GM12875 (cell line): ENCODE data around the gene TUBB6.

Experiments
- H3K4me3 ChIP-seq: one replicate; pipeline ENCODE4 v1.5.1; 2011; ENCODE audit warnings: low read depth, low read length, control low read depth
- TF ChIP-seq, protein P1 (sequence below): IDR thresholded peaks from 2 replicates; pipeline ENCODE4 v1.5.1; 2011; ENCODE audit warnings: low read depth, mild to moderate bottlenecking, control low read depth, inconsistent platforms, low read length, moderate library complexity, borderline replicate concordance; ENCODE audit not compliant: insufficient read depth

Gene TUBB6

GRCh38 chr18:12317664-12318333, 9.8 kb downstream of the TUBB6 start:
- H3K4me3 ChIP-seq, result no peak overlapping the region
- TF ChIP-seq, protein P1, sequence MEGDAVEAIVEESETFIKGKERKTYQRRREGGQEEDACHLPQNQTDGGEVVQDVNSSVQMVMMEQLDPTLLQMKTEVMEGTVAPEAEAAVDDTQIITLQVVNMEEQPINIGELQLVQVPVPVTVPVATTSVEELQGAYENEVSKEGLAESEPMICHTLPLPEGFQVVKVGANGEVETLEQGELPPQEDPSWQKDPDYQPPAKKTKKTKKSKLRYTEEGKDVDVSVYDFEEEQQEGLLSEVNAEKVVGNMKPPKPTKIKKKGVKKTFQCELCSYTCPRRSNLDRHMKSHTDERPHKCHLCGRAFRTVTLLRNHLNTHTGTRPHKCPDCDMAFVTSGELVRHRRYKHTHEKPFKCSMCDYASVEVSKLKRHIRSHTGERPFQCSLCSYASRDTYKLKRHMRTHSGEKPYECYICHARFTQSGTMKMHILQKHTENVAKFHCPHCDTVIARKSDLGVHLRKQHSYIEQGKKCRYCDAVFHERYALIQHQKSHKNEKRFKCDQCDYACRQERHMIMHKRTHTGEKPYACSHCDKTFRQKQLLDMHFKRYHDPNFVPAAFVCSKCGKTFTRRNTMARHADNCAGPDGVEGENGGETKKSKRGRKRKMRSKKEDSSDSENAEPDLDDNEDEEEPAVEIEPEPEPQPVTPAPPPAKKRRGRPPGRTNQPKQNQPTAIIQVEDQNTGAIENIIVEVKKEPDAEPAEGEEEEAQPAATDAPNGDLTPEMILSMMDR, result no peak

GRCh38 chr18:12318334-12318697, 10.3 kb downstream of the TUBB6 start:
- no peak overlapping the region for H3K4me3 ChIP-seq
- TF ChIP-seq, protein P1, result no peak

DNA sequence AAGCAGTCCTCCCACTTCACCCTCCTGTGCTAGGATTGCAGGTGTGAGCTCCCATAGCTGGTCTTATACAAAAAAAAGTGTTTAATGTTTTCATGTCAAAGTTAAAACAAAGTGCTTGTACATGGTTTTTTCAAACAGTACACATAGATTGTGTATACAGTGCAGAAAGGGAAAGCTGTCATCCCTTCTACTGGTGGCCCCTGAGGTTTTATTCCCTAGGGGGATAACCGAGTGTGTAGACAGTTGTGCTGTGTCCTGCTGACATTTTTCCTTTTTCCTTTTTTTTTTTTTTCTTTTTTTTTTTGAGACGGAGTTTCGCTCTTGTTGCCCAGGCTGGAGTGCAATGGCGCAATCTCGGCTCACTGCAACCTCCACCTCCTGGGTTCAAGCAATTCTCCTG, 10.8 kb downstream of the TUBB6 start:
- no peak overlapping the region for H3K4me3 ChIP-seq
- TF ChIP-seq, protein P1, result no peak

DNA sequence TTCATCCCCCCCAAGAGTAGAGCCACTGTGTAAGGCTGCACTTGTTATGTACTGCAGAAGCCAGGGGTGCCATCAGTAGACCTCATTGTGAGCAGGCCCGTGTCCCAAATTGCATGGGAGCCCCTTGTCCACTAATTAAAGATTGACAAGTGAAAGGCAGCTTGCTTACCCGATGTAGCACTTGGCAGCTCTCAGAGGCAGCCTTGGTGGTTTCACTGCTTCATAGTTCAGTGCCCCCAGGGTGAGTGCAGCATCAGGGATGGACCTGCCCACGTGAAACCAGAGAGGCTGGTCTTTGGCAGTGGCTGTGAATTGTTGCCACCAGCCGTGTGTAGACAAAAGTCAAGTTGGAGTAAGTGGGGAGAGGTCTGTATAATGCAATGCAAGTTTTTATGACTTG, 13.3 kb downstream of the TUBB6 start:
- no peak overlapping the region for H3K4me3 ChIP-seq
- TF ChIP-seq, protein P1, result no peak

- H3K4me3 ChIP-seq, result no peak overlapping the region
- TF ChIP-seq, protein P1, result no peak
Observed at GRCh38 chr18:12324991-12325725, 17.1 kb downstream of the TUBB6 start.

- TF ChIP-seq, protein P1, result no peak
- H3K4me3 ChIP-seq, result no peak overlapping the region
Observed at GRCh38 chr18:12325726-12326245, 17.7 kb downstream of the TUBB6 start.
